Bronchial epithelial cell (primary cell): ENCODE measurements around the gene INPP5F. TPM values are rescaled to one million over a fixed set of nuclear protein-coding genes. Genes with fewer than 3 reads are reported as not detected.

Experiments used
- DNase-seq: peaks from one replicate; pipeline ENCODE4 v3.0.0-alpha.2; 2010; ENCODE audit warnings: low read depth
- FAIRE-seq: peaks from 2 replicates; lab custom pipeline; 2011; peaks lifted over from hg19 to GRCh38; lab: Jason Lieb, UNC
- H3K27me3 ChIP-seq: 2 replicates; pipeline ENCODE4 v1.5.1; 2011; ENCODE audit warnings: low read length; ENCODE audit not compliant: control insufficient read depth, insufficient read depth
- H3K36me3 ChIP-seq: 2 replicates; pipeline ENCODE4 v1.5.1; 2011; ENCODE audit warnings: low read length; ENCODE audit not compliant: control insufficient read depth, insufficient read depth
- H3K4me3 ChIP-seq: 2 replicates; pipeline ENCODE4 v1.5.1; 2011; ENCODE audit warnings: mild to moderate bottlenecking, low read depth, low read length, control low read depth
- CTCF ChIP-seq: IDR thresholded peaks from 2 replicates; pipeline ENCODE4 v1.5.1; 2011; ENCODE audit warnings: mild to moderate bottlenecking, moderate library complexity, low read length, control low read depth, inconsistent platforms; ENCODE audit not compliant: insufficient read depth, severe bottlenecking
- total RNA-seq: library from RNA; depleted of rRNA; stranded (reverse); fragments of >200 nt; gene quantifications from 2 replicates; pipeline ENCODE4 v1.2.1, GENCODE V29; 2014

Gene INPP5F
- total RNA-seq, 1 donor from 2014 or later = 11.6 TPM

GRCh38 chr10:119778776-119779445 is 53.1 kb downstream of the INPP5F start:
- Histone ChIP-seq H3K27me3 (no peaks in the 10 kb centered on the region), H3K4me3 (no peak overlapping the region), H3K36me3 (no peaks in the 10 kb centered on the region)
- no peak for TF ChIP-seq CTCF
- no peak for FAIRE-seq
- DNase-seq = no peak

GRCh38 chr10:119780879-119781480 is 55.1 kb downstream of the INPP5F start:
- TF ChIP-seq CTCF = no peak
- Histone ChIP-seq H3K4me3 (no peak overlapping the region), H3K36me3 (no peaks in the 10 kb centered on the region), H3K27me3 (no peaks in the 10 kb centered on the region)
- FAIRE-seq = no peak
- DNase-seq = no peak

GRCh38 chr10:119781498-119781897 is 55.6 kb downstream of the INPP5F start:
- FAIRE-seq (no peak), DNase-seq (no peak)
- no peaks in the 10 kb centered on the region for H3K36me3 ChIP-seq
- no peaks in the 10 kb centered on the region for H3K27me3 ChIP-seq
- no peak for TF ChIP-seq CTCF
- H3K4me3 ChIP-seq = no peak overlapping the region

- no peaks in the 10 kb centered on the region for H3K36me3 ChIP-seq
- DNase-seq (no peak), FAIRE-seq (no peak)
- H3K4me3 ChIP-seq = no peak overlapping the region
- no peaks in the 10 kb centered on the region for H3K27me3 ChIP-seq
- no peak for TF ChIP-seq CTCF
Observed at GRCh38 chr10:119782981-119783664, 57.3 kb downstream of the INPP5F start.

GRCh38 chr10:119783665-119784027 is 57.8 kb downstream of the INPP5F start:
- FAIRE-seq = no peak
- DNase-seq = no peak
- no peak for TF ChIP-seq CTCF
- Histone ChIP-seq H3K27me3 (no peaks in the 10 kb centered on the region), H3K36me3 (no peaks in the 10 kb centered on the region), H3K4me3 (no peak overlapping the region)
